NCI-H2171 treated with DMSO at 0.1 percent for 48 hours (cell line): ENCODE results near the gene ERO1B.

Source experiments
- DNase-seq: peaks from one replicate; lab custom pipeline; 2025; lab: John Stamatoyannopoulos, UW

The ERO1B gene

GRCh38 chr1:236253918-236254637, 27.7 kb downstream of the ERO1B start:
- DNase-seq, result no peak

- DNase-seq, result no peak
These were observed 28.6 kb downstream of the ERO1B start for GRCh38 chr1:236253119-236253518.

- no peak for DNase-seq
These were observed 30.2 kb downstream of the ERO1B start for GRCh38 chr1:236251587-236251986.

- no peak for DNase-seq
These were observed 34.5 kb downstream of the ERO1B start for GRCh38 chr1:236247286-236247685.

- no peak for DNase-seq
These were observed 39.2 kb downstream of the ERO1B start for GRCh38 chr1:236242568-236242967.

GRCh38 chr1:236240675-236241074, 41.1 kb downstream of the ERO1B start:
- no peak for DNase-seq

GRCh38 chr1:236239092-236239585, 42.6 kb downstream of the ERO1B start:
- no peak for DNase-seq

- DNase-seq, result no peak
These were observed 46.6 kb downstream of the ERO1B start for GRCh38 chr1:236235116-236235515.

- no peak for DNase-seq
These were observed 53.3 kb downstream of the ERO1B start for GRCh38 chr1:236228411-236228810.

- no peak for DNase-seq
These were observed 59.1 kb downstream of the ERO1B start for GRCh38 chr1:236222632-236223031.

GRCh38 chr1:236220473-236220872, 61.3 kb downstream of the ERO1B start:
- no peak for DNase-seq

GRCh38 chr1:236214761-236215160, 67.0 kb downstream of the ERO1B start:
- no peak for DNase-seq

- no peak for DNase-seq
These were observed 68.2 kb downstream of the ERO1B start for GRCh38 chr1:236213534-236213933.

GRCh38 chr1:236211815-236212214, 69.9 kb downstream of the ERO1B start:
- DNase-seq, result no peak

GRCh38 chr1:236209713-236210112, 72.0 kb downstream of the ERO1B start:
- DNase-seq, result no peak

- no peak for DNase-seq
These were observed 72.6 kb downstream of the ERO1B start for GRCh38 chr1:236209185-236209584.

GRCh38 chr1:236207569-236207968, 74.2 kb downstream of the ERO1B start:
- no peak for DNase-seq

GRCh38 chr1:236207121-236207520, 74.6 kb downstream of the ERO1B start:
- no peak for DNase-seq

- DNase-seq, result no peak
These were observed 75.2 kb downstream of the ERO1B start for GRCh38 chr1:236206548-236206947.

- DNase-seq, result no peak
These were observed 77.1 kb downstream of the ERO1B start for GRCh38 chr1:236204656-236205055.

GRCh38 chr1:236204039-236204438, 77.7 kb downstream of the ERO1B start:
- no peak for DNase-seq

GRCh38 chr1:236201786-236202185, 80.0 kb downstream of the ERO1B start:
- DNase-seq, result no peak

GRCh38 chr1:236200925-236201324, 80.8 kb downstream of the ERO1B start:
- no peak for DNase-seq

- DNase-seq, result no peak
These were observed 88.6 kb downstream of the ERO1B start for GRCh38 chr1:236193184-236193583.
